IPS-20b (cell line): ENCODE data around the gene SHC3.

Source experiments
- H3K27ac ChIP-seq: one replicate; pipeline ENCODE4 v1.5.1; 2013; ENCODE audit warnings: low read length
- H3K27me3 ChIP-seq: 2 replicates; pipeline ENCODE4 v1.6.1; 2013; ENCODE audit warnings: mild to moderate bottlenecking, low read length, inconsistent platforms; ENCODE audit not compliant: insufficient read depth
- H3K36me3 ChIP-seq: 2 replicates; pipeline ENCODE4 v1.6.1; 2013; ENCODE audit warnings: low read depth, mild to moderate bottlenecking, inconsistent platforms, low read length, moderate library complexity; ENCODE audit not compliant: insufficient read depth
- H3K4me1 ChIP-seq: 2 replicates; pipeline ENCODE4 v1.6.1; 2013; ENCODE audit warnings: mild to moderate bottlenecking, control low read depth, inconsistent platforms, low read length, moderate library complexity; ENCODE audit not compliant: insufficient read depth
- H3K4me3 ChIP-seq: 2 replicates; pipeline ENCODE4 v1.5.1; 2013; ENCODE audit warnings: mild to moderate bottlenecking, low read length, inconsistent platforms
- H3K9ac ChIP-seq: 2 replicates; pipeline ENCODE4 v1.6.1; 2013; ENCODE audit warnings: low read depth, mild to moderate bottlenecking, inconsistent platforms, low read length, moderate library complexity
- H3K9me3 ChIP-seq: 2 replicates; pipeline ENCODE4 v1.6.1; 2013; ENCODE audit warnings: mild to moderate bottlenecking, low read depth, low read length, inconsistent platforms; ENCODE audit not compliant: insufficient read depth

Gene SHC3

DNA sequence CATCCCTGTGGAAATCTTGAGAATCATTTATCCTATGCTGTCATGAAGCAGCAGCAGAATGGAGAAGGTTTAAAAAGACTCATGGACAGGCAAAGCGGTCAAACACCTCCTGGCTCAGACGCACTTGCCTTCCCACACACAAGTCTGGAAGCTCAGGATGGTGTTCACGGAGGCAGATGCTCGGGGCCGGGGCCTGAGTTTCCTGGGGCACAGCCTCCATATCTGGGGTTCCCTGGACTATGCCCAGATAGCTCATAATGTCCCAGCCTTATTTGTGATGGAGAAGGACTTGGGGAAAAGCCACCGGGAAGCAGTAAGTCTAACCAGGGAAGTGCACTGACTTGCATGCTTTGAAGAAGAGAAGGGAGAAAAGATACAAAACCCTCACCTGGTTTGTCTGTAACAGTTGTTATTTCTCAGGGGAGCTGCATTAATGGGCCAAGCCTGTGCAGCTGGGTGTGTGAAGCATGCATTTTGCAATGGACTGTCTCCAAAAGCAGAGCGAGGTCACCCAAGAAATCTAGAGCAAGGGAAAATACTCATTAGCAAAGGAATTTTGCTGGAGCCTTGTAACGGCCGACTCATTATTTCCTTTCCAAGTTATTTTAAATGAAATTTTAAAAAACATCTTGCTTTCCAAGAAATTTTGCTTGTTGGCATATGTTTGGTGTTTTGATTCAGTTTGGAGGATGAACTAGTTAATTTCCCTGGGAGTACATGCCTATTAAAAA, 184.0 kb downstream of the SHC3 start:
- no peak overlapping the region for H3K27ac ChIP-seq
- H3K9me3 ChIP-seq, result no peaks in the 10 kb centered on the region
- peaks cover 3% of the 10 kb centered on the region; the same call in 1 of the 2 replicates for H3K4me1 ChIP-seq
- peaks cover 23% of the 10 kb centered on the region for H3K27me3 ChIP-seq
- H3K9ac ChIP-seq, result no peak overlapping the region
- no peak overlapping the region for H3K4me3 ChIP-seq
- peaks cover 3% of the 10 kb centered on the region; the same call in 1 of the 2 replicates for H3K36me3 ChIP-seq

DNA sequence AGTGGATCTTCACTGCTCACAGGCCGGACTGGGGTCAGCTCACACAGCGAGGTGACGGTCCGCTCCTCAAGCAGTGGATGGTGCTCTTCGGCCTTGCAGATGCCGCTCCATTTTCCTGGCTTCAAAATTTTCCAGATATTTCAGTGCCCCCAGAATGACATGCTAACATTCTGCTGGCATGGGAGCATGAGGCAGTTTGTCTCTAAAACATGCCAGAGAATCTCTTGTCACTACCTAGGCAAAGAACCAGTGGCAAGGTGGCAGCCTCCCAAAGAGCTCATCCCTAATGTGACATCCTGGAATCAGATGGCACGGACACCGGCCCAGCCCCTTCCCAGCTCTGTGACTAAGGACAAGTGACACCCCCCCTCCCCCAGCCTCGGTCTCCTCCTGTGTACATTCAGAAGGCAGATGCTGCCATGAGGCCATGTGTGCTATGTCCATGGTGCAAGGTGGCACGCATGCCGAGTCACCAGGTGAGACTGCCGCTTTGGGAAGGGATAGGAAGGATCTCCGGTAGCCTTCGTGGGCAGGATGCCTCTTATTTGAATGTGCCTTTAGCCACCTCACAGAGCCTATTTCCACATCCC, 184.7 kb downstream of the SHC3 start:
- no peak overlapping the region for H3K27ac ChIP-seq
- no peak overlapping the region for H3K4me3 ChIP-seq
- H3K27me3 ChIP-seq, result peaks cover 30% of the 10 kb centered on the region
- no peak overlapping the region for H3K9ac ChIP-seq
- peaks cover 9% of the 10 kb centered on the region for H3K4me1 ChIP-seq
- peaks cover 3% of the 10 kb centered on the region; the same call in 1 of the 2 replicates for H3K36me3 ChIP-seq
- H3K9me3 ChIP-seq, result no peaks in the 10 kb centered on the region

DNA sequence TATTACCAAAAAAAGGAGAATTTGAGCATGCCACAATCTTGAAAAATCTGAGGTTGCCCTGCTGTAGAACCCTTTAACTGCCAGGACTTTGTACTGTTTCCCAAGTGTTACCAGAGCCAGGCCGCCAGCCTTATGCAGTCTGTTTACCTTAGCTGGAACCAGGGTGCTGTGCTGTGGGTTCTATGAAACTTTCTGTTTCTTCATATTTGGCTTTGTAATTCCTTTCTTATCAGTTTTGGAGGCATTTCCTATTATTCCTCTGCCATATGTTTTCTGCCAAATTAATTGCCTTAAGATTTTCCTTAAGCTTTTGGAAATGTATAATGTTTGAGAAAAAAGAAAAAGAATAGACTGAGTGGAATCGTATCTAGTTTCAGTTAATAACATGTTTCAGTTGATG, 185.3 kb downstream of the SHC3 start:
- H3K9me3 ChIP-seq, result no peaks in the 10 kb centered on the region
- H3K4me1 ChIP-seq, result peaks cover 11% of the 10 kb centered on the region
- H3K36me3 ChIP-seq, result peaks cover 3% of the 10 kb centered on the region; the same call in 1 of the 2 replicates
- no peak overlapping the region for H3K4me3 ChIP-seq
- H3K27me3 ChIP-seq, result peaks cover 34% of the 10 kb centered on the region
- H3K27ac ChIP-seq, result no peak overlapping the region
- no peak overlapping the region for H3K9ac ChIP-seq

DNA sequence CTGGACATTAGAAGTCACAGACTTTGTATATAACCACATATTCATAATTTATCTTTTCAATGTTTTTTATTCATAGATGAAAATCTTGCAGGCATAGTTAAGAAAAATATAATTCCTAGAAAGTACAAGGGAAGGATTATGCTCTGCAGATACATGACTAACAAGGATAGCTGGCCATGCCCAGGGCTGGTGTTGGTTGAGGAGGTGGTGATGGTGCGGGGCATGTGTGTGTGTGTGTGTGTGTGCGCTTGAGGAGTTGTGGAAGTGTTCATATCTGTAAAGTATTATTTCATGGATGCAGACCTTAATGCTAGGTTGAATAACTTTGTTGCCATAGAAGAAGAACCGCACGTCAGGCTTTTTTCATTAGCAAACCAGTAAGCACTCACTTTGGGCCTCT, 186.1 kb downstream of the SHC3 start:
- H3K4me1 ChIP-seq, result peaks cover 11% of the 10 kb centered on the region
- H3K36me3 ChIP-seq, result peaks cover 3% of the 10 kb centered on the region; the same call in 1 of the 2 replicates
- H3K4me3 ChIP-seq, result peak overlapping the region; percentile 96; the same call in 1 of the 2 replicates
- peaks cover 34% of the 10 kb centered on the region for H3K27me3 ChIP-seq
- no peak overlapping the region for H3K27ac ChIP-seq
- no peak overlapping the region for H3K9ac ChIP-seq
- H3K9me3 ChIP-seq, result no peaks in the 10 kb centered on the region

DNA sequence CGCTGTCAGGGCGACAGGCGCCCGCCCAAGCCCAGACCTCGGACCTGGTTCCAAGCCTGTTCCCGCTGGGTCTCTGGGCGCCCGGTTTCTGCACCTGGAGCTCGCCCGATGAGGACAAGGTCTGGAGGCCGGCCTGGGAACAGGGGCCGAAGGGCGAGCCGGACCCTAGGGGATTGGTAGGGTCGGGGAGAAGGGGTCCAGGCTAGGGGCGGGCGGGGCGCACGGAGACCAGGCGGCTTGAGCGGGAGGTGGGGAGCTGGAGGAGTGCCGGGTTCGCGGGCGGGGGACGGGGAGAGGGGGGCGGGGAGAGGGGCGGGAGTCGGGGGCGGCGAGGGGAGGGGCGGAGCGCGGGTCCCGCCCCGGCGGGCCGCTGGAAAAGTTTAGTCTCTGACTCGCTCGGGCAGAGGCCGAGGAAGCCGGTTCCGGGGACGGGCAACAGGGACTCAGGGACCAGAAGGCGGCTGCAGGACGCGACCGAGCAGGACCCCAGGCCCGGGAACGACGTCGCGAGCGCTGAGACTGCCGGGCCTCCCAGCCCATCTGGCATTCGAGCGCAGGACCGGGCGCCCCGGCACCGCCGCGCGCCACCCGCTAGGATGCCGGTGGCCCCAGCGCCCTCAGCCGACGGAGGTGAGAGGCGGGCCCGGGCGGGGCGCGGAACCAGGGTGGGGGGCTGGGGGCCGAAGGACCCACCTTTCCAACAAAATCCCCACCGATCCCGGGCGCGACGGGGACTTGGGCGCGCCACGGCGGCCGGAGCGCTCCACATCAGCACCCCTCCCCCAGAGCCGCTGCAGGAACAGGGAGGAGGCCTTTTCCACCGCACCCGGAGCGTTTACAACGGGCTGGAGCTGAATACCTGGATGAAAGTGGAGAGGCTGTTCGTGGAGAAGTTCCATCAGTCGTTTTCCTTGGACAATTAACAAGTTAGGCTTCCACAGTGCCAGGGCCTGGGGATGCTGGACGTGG, 187.3 kb downstream of the SHC3 start, which contains the start of gene S1PR3:
S1PR3 (plus strand) TSS at position 403 of the 969 bp plus-strand sequence. CDS start 9,733 bp downstream, outside the sequence.
- Histone ChIP-seq H3K27me3 (peaks cover 34% of the 10 kb centered on the region), H3K27ac (no peak within 1 kb of the TSS), H3K9ac (peak within 1 kb of the TSS; percentile 81; the same call in 1 of the 2 replicates), H3K36me3 (0 out of 2 replicates have a peak, but pooled peaks cover 3% of the 10 kb centered on the region), H3K4me3 (peak within 1 kb of the TSS; percentile 96), H3K4me1 (peaks cover 11% of the 10 kb centered on the region), H3K9me3 (no peaks in the 10 kb centered on the region)

DNA sequence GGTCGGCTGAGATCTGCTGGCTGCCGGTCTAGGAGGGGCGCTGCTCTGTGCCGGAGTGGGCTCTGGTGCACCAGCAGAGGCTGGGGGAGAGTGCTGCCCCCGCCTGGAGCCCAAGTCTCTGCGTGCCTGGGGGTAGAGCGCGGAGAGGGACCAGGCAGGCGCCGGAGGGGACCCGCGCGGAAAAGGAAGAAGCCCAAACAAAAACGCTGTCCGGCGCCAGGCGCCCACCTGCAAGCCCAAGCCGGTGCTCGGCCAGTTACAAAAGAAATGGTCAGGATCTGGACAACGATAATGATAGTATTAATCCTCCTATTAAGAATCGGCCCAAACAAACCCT, 187.9 kb downstream of the SHC3 start:
- Histone ChIP-seq H3K27me3 (peaks cover 34% of the 10 kb centered on the region), H3K36me3 (no peaks in the 10 kb centered on the region), H3K9me3 (no peaks in the 10 kb centered on the region), H3K4me3 (peak overlapping the region; percentile 96), H3K27ac (no peak overlapping the region), H3K9ac (peak overlapping the region; percentile 58; the same call in 1 of the 2 replicates), H3K4me1 (peaks cover 11% of the 10 kb centered on the region)

DNA sequence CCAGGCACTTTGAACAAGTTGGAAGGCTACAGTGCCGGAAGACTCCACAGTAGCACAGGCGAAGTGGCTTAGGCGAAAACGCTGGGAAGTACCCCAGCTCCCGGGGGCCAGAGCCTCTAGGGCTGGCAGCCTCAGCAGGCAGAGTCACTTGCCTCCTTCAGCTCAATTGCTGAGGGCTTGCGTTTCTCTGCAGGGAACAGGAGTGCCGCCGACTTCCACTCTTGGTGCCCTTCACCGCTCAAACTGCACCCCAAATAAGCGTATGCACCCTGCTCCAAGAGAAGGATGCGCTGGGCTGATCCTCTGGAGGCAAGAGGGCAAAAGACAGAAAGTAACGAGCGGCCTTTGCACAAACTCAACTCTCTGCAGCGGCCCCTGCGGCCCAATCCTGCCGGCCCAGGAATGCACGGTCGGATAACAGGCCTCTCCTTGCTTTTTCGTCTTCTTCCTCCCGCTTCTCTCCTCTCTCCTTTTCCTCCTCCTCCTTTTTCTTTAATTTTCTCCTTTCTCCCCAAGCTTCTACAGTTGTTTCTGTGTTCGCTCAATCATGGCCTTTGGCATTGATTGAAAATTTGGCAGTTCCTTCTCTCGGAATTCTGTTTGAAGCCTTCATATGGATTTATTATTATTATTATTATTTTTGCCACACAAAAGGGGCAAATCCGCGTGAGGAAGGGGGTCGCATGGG, 188.4 kb downstream of the SHC3 start:
- Histone ChIP-seq H3K36me3 (no peaks in the 10 kb centered on the region), H3K4me3 (peak overlapping the region; percentile 96), H3K9me3 (no peaks in the 10 kb centered on the region), H3K9ac (peak overlapping the region; percentile 58; the same call in 1 of the 2 replicates), H3K27me3 (peaks cover 34% of the 10 kb centered on the region), H3K27ac (no peak overlapping the region), H3K4me1 (peaks cover 11% of the 10 kb centered on the region)

DNA sequence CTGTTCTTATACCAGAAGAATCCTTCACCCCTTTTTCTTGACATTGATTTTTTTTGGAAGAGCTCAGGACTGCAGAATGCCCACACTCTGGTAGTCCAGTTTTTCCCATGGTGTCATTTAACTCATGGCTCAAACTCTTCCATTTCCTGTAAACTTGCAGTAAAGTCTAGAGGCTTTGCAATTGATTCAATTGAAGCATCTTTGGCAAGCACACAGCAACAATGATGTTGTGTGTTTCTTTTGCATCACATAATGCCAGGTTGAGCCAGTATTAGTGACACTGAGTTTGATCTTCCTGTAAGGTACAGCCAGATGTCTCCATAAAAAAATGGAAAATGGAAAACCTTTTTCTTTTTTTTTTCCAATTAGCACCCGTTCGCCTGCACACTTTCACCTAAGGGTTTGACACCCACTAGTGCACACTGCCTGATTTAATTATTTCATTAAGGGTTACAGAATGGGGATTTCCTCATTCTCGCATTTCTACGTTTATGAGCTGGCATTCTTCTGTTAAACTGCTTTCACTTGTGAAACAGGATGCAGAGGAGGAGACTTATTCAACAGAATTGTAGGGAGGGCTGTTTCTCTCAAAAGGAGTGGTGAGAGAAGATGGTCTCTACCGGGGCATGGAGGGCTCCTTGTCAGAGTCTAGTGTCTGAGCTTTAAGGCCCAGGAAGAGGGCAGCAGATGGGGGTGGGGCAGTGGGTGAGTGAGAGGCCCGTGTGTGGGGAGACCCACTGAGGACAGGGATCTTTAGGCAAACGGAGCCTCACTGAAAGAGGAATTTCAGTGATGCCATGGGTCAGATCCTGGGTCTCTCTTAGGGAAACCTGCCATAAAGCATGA, 189.6 kb downstream of the SHC3 start:
- Histone ChIP-seq H3K27ac (no peak overlapping the region), H3K9ac (no peak overlapping the region), H3K4me3 (no peak overlapping the region)

DNA sequence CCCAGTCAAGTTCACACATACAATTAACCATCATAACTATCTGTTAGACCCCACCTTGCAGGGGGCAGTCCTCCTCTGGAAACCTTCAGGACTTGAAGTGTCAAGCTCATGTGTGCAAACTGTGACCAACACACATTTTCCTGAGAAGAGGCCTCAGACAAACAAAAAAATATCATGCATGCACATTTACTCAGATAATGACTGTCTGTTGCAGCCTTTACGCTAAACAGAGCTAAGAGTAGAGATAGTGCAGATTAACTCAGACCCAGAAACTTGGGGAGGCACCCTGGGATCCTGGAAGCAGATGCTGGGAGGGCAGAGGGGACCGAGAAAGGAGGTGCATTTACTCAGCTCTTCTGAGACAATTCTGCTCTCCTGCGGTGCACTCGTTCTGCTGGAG, 191.0 kb downstream of the SHC3 start:
- H3K36me3 ChIP-seq, result no peaks in the 10 kb centered on the region
- H3K9ac ChIP-seq, result no peak overlapping the region
- H3K27me3 ChIP-seq, result peaks cover 28% of the 10 kb centered on the region
- no peaks in the 10 kb centered on the region for H3K9me3 ChIP-seq
- no peak overlapping the region for H3K4me3 ChIP-seq
- H3K27ac ChIP-seq, result no peak overlapping the region
- peaks cover 11% of the 10 kb centered on the region for H3K4me1 ChIP-seq

More for the DNA sequence above, 189.6 kb downstream of the SHC3 start:
- H3K36me3 ChIP-seq, result no peaks in the 10 kb centered on the region
- no peaks in the 10 kb centered on the region for H3K9me3 ChIP-seq
- peaks cover 11% of the 10 kb centered on the region for H3K4me1 ChIP-seq
- H3K27me3 ChIP-seq, result peaks cover 34% of the 10 kb centered on the region

DNA sequence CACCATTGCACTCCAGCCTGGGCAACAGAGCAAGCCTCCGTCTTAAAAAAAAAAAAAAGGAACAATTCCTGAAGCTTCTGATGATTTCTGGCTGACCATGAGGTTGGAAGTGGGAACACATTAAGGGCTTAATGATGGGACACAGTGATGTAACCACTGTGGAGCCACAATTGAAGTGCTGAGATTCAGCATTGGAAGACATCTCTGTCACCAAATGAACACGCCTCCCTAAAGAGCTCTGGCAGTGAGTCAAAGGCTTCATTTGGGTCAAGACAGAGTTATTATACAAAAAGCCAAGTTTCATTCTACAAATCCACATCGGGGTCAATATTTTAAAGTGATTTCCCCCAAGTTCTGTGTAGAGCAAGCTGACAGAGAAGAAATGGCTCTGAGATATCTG, 191.8 kb downstream of the SHC3 start:
- Histone ChIP-seq H3K4me3 (no peak overlapping the region), H3K9me3 (no peaks in the 10 kb centered on the region; the same call in 1 of the 2 replicates), H3K9ac (no peak overlapping the region)

More for the DNA sequence above, 191.8 kb downstream of the SHC3 start:
- Histone ChIP-seq H3K27me3 (peaks cover 19% of the 10 kb centered on the region), H3K36me3 (no peaks in the 10 kb centered on the region), H3K4me1 (peaks cover 11% of the 10 kb centered on the region), H3K27ac (no peak overlapping the region)
